ENCODE data around the gene RABGAP1L.
"Not testable (repeated sequence)": the region's sequence is repeated elsewhere in the genome, so short reads cannot be mapped to it uniquely, and the experiment has no call there.

Gene RABGAP1L

GRCh38 chr1:174198202-174198601 lies 38.9 kb downstream of the RABGAP1L start:
- no peak for DNase-seq (ENCODE audit: low spot score)

- no peak for DNase-seq (ENCODE audit: low spot score)
Observed at GRCh38 chr1:174200746-174201145, 41.4 kb downstream of the RABGAP1L start.

- no peak for DNase-seq (ENCODE audit: low spot score)
Observed at GRCh38 chr1:174204697-174205308, 45.5 kb downstream of the RABGAP1L start.

GRCh38 chr1:174206148-174206836 lies 47.0 kb downstream of the RABGAP1L start:
- no peak for DNase-seq (ENCODE audit: low spot score)

- DNase-seq (ENCODE audit: low spot score) = no peak
Observed at GRCh38 chr1:174209347-174210187, 50.2 kb downstream of the RABGAP1L start.

GRCh38 chr1:174211486-174211885 lies 52.2 kb downstream of the RABGAP1L start:
- DNase-seq (ENCODE audit: low spot score) = no peak

GRCh38 chr1:174215766-174216165 lies 56.4 kb downstream of the RABGAP1L start:
- no peak for DNase-seq (ENCODE audit: low spot score)

- DNase-seq (ENCODE audit: low spot score) = peak; percentile 27
Observed at GRCh38 chr1:174217248-174217647, 57.9 kb downstream of the RABGAP1L start.

GRCh38 chr1:174217787-174218574 lies 58.7 kb downstream of the RABGAP1L start:
- peak; percentile 78 for DNase-seq (ENCODE audit: low spot score)

- DNase-seq (ENCODE audit: low spot score) = no peak
Observed at GRCh38 chr1:174218983-174219382, 59.7 kb downstream of the RABGAP1L start.

- DNase-seq (ENCODE audit: low spot score) = no peak
Observed at GRCh38 chr1:174219606-174220370, 60.5 kb downstream of the RABGAP1L start.

GRCh38 chr1:174221681-174222080 lies 62.4 kb downstream of the RABGAP1L start:
- DNase-seq (ENCODE audit: low spot score) = no peak

- no peak for DNase-seq (ENCODE audit: low spot score)
Observed at GRCh38 chr1:174222166-174222949, 63.0 kb downstream of the RABGAP1L start.

- DNase-seq (ENCODE audit: low spot score) = no peak
Observed at GRCh38 chr1:174224641-174225040, 65.3 kb downstream of the RABGAP1L start.

- no peak for DNase-seq (ENCODE audit: low spot score)
Observed at GRCh38 chr1:174225499-174226204, 66.3 kb downstream of the RABGAP1L start.

GRCh38 chr1:174230399-174230798 lies 71.1 kb downstream of the RABGAP1L start:
- no peak for DNase-seq (ENCODE audit: low spot score)

- DNase-seq (ENCODE audit: low spot score) = no peak
Observed at GRCh38 chr1:174232761-174233160, 73.4 kb downstream of the RABGAP1L start.

- DNase-seq (ENCODE audit: low spot score) = not testable (repeated sequence)
Observed at GRCh38 chr1:174238845-174239501, 79.7 kb downstream of the RABGAP1L start.

GRCh38 chr1:174239541-174239940 lies 80.2 kb downstream of the RABGAP1L start:
- no peak for DNase-seq (ENCODE audit: low spot score)
